K562 (cell line): Measurements from ENCODE around the gene MACROD2. TPM values are rescaled to one million over a fixed set of nuclear protein-coding genes. Genes with fewer than 3 reads are reported as not detected.

Experiments used
- ATAC-seq: fragments of 200-7000 bp; cut with Tn5 transposase; 3 replicates; pipeline ENCODE4 v1.9.1; 2020; ENCODE audit warnings: moderate library complexity
- BruUV-seq: library from RNA; stranded (reverse); fragments of 400-500 nt; replicated peaks from 2 replicates; lab custom pipeline; 2021; lab: Mats Ljungman, UMichigan
- CTCF ChIA-PET: fragments of 300-600 bp; formaldehyde crosslinking; extraction: SDS; loops from one replicate; lab custom pipeline; 2021; ENCODE audit warnings: low intra/inter-chr PET ratio; lab: Yijun Ruan, JAX
- POLR2A ChIA-PET: fragments of 300-600, 350-650 bp; sonication (Branson Sonifier 250); formaldehyde crosslinking; extraction: SDS; loops from one replicate; lab custom pipeline; 2021; ENCODE audit warnings: antibody characterized with exemption, inconsistent platforms; lab: Yijun Ruan, JAX
- DNase-seq, 4 experiments: peaks; one replicate each; pipeline versions ENCODE4 v3.0.0 to v3.0.0-alpha.2; 2011 to 2018; ENCODE audit warnings: low spot score in 3 of 4, mixed read lengths in 3 of 4; ENCODE audit errors: extremely low read depth in 1 of 4
- FAIRE-seq: peaks from 2 replicates; lab custom pipeline; 2011; peaks lifted over from hg19 to GRCh38; lab: Jason Lieb, UNC
- H2AFZ ChIP-seq: 2 replicates; pipeline ENCODE4 v1.6.0; 2011; ENCODE audit warnings: low read depth, low read length, control low read depth, inconsistent platforms
- H3K27ac ChIP-seq: fragments of 200-600 bp; 3 replicates; pipeline ENCODE4 v1.8.0; 2011; ENCODE audit warnings: low read depth, mild to moderate bottlenecking, control low read depth, inconsistent platforms, low read length, moderate library complexity, mixed read lengths; ENCODE audit errors: extremely low read depth
- H3K27me3 ChIP-seq, 2 experiments: fragments of 300-600 bp in 1 of 2; 2 replicates in 1 of 2; 3 replicates in 1 of 2; pipeline versions ENCODE4 v1.6.0 to v1.8.0; 2011; ENCODE audit warnings: inconsistent platforms in 2 of 2, low read length in 2 of 2, mild to moderate bottlenecking in 1 of 2, mixed read lengths in 1 of 2, moderate library complexity in 1 of 2; ENCODE audit not compliant: control insufficient read depth in 2 of 2, insufficient read depth in 2 of 2
- H3K36me3 ChIP-seq: fragments of 300-600 bp; 3 replicates; pipeline ENCODE4 v1.8.0; 2011; ENCODE audit warnings: mild to moderate bottlenecking, low read length, inconsistent platforms; ENCODE audit not compliant: control insufficient read depth, insufficient read depth
- H3K4me1 ChIP-seq, 2 experiments: fragments of 200-600 bp in 1 of 2; replicated peaks in 1 of 2; 2 replicates in 1 of 2; 3 replicates in 1 of 2; pipeline versions ENCODE4 v1.5.1 to v1.8.0; 2011; ENCODE audit warnings: inconsistent platforms in 2 of 2, low read length in 2 of 2, mild to moderate bottlenecking in 1 of 2, mixed read lengths in 1 of 2, moderate library complexity in 1 of 2; ENCODE audit not compliant: control insufficient read depth in 2 of 2, insufficient read depth in 2 of 2
- H3K4me2 ChIP-seq: 2 replicates; pipeline ENCODE4 v1.6.1; 2011; ENCODE audit warnings: low read length, control low read depth, inconsistent platforms, mixed read lengths; ENCODE audit not compliant: insufficient read depth
- H3K4me3 ChIP-seq: fragments of 200-600 bp; sonication (generic), shearing (Covaris generic); 2 replicates; pipeline ENCODE4 v1.5.1; 2016; ENCODE audit warnings: control low read depth, inconsistent platforms
- H3K79me2 ChIP-seq: fragments of 200-600 bp; 3 replicates; pipeline ENCODE4 v1.8.0; 2011; ENCODE audit warnings: low read length, inconsistent platforms; ENCODE audit not compliant: control insufficient read depth, insufficient read depth
- H3K9ac ChIP-seq, 2 experiments: 2 replicates each; pipeline versions ENCODE4 v1.6.0 to v1.6.1; 2011; ENCODE audit warnings: low read depth in 2 of 2, low read length in 2 of 2, control low read depth in 1 of 2, inconsistent platforms in 1 of 2, mild to moderate bottlenecking in 1 of 2, mixed read lengths in 1 of 2; ENCODE audit not compliant: insufficient read depth in 1 of 2
- H3K9me1 ChIP-seq: one replicate; pipeline ENCODE4 v1.6.0; 2011; ENCODE audit warnings: inconsistent platforms, mild to moderate bottlenecking, low read length, moderate library complexity; ENCODE audit not compliant: control insufficient read depth, insufficient read depth
- H3K9me3 ChIP-seq: replicated peaks from 2 replicates; pipeline ENCODE4 v1.5.1; 2011; ENCODE audit warnings: low read depth, low read length, inconsistent platforms; ENCODE audit not compliant: control insufficient read depth, insufficient read depth
- H4K20me1 ChIP-seq: replicated peaks from 2 replicates; pipeline ENCODE4 v1.6.1; 2011; ENCODE audit warnings: low read length, inconsistent platforms, mixed read lengths; ENCODE audit not compliant: control insufficient read depth, insufficient read depth
- ADNP ChIP-seq: fragments of 200-800 bp; sonication (Bioruptor generic); IDR thresholded peaks from 2 replicates; pipeline ENCODE4 v1.6.1; 2016; ENCODE audit warnings: missing genetic modification characterization, missing compliant biosample characterization
- AFF4 ChIP-seq: sonication (generic); formaldehyde crosslinking; IDR thresholded peaks from 2 replicates; pipeline ENCODE4 v1.8.0; 2023; ENCODE audit warnings: mild to moderate bottlenecking, missing genetic modification reagents
- HDAC6 ChIP-seq: IDR thresholded peaks from 2 replicates; pipeline ENCODE4 v1.6.1; 2012; ENCODE audit warnings: low read depth, mild to moderate bottlenecking, control low read depth, inconsistent platforms, low read length, moderate library complexity
- PCBP1 ChIP-seq: fragments of 200-400 bp; formaldehyde crosslinking; IDR thresholded peaks from 2 replicates; pipeline ENCODE4 v1.6.1; 2018; ENCODE audit warnings: mild to moderate bottlenecking, low read depth, low read length; ENCODE audit not compliant: poor library complexity, severe bottlenecking
- in situ Hi-C: fragments of 300-500 bp; cut with MboI; formaldehyde crosslinking; loops from 4 replicates; pipeline ENCODE4 v1.15.0; 2018; ENCODE audit warnings: inconsistent platforms, mixed read lengths
- intact Hi-C: fragments of 100-400 bp; cut with micrococcal nuclease; formaldehyde crosslinking; loops from 2 replicates; pipeline ENCODE4 v1.14.2; 2022
- polyA plus RNA-seq, 8 experiments: library from polyadenylated mRNA; depleted of rRNA in 4 of 8; stranded (reverse) in 5 of 8; unstranded in 3 of 8; fragments of >200 nt; fragmentation: Nextera tagmentation in 2 of 8; fragmentation: Illumina TruSeq in 1 of 8; extraction: Ambion mirVana in 2 of 8; extraction: Trizol in 1 of 8; gene quantifications; 2 replicates each; pipeline versions ENCODE4 v1.2.1 to v1.2.3, GENCODE V29; 2011 to 2014; ENCODE audit warnings: inconsistent platforms in 1 of 8, missing spikeins in 1 of 8
- total RNA-seq, 7 experiments: library from RNA; depleted of rRNA in 6 of 7; stranded (reverse); fragments of >200 nt in 6 of 7; fragmentation: Illumina TruSeq in 2 of 7; extraction: Trizol in 2 of 7; gene quantifications; 2 replicates each; pipeline versions ENCODE4 v1.2.1 to v1.2.3, GENCODE V29; 2011 to 2021; ENCODE audit warnings: low replicate concordance in 1 of 7

Gene MACROD2
- total and polyA plus RNA-seq, 9 of the 15 experiments (the other 6 are each of a cell fraction or from before 2014, with no cell fraction given) = not detected

- Histone ChIP-seq H3K9ac (no peak overlapping the region), H2AFZ (no peak overlapping the region), H3K27me3 (no peaks in the 10 kb centered on the region), H4K20me1 (no peaks in the 10 kb centered on the region), H3K4me1 (no peaks in the 10 kb centered on the region), H3K27ac (no peak overlapping the region), H3K9me1 (no peaks in the 10 kb centered on the region), H3K4me2 (no peak overlapping the region), H3K36me3 (no peaks in the 10 kb centered on the region), H3K9me3 (no peaks in the 10 kb centered on the region), H3K79me2 (no peaks in the 10 kb centered on the region), H3K4me3 (no peak overlapping the region)
- no peak for TF ChIP-seq AFF4
- no peak for TF ChIP-seq PCBP1
- no peak for TF ChIP-seq ADNP
- TF ChIP-seq HDAC6 = no peak
- no peak for FAIRE-seq
- no peak for DNase-seq
- intact Hi-C loops = no loop called here
- ChIA-PET CTCF (no interaction called here), POLR2A (no interaction called here)
- in situ Hi-C loops = no loop called here
- ATAC-seq = no peak
- BruUV-seq = no TSS peak
Measured at GRCh38 chr20:14478126-14478525, 482.8 kb downstream of the MACROD2 start.
